Measurements from ENCODE around the gene CTDSP2. TPM values are rescaled to one million over a fixed set of nuclear protein-coding genes. Genes with fewer than 3 reads are reported as not detected.

Gene CTDSP2
- total RNA-seq, 1 donor from 2014 or later: 87.1 TPM

DNA sequence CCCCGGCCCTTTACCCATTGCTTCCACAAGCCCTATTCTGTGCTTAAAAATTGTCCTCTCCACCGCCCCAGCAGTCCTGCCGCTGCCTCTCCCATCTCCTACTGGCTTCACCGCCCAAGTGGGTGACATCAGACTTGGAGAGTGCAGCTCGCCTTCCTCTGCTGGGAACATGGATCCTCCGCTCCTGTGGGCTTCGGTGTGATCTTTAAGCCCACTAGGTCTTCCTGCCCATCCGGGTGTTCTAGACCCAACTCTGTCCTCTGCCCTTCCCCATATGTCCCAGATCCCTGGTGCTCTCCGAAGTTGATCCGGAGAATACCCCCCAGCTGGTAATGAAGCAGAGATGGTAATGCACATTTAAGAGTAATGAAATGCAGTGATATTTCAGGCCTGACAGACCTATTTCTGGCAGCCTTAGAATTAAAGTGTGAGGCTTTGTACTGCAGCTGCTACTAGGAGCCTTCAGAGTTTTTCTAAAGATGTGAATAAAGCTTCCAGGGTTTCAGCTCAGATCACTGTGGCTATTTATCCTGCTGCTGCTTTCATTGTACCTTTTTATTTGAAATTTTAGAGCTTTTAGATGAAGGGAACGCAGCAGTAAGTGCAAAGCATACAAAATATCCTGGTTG lies 22.9 kb upstream of the CTDSP2 start:
- Mint-ChIP-seq H3K9me3 (ENCODE audit: unreplicated experiment) (no peaks in the 10 kb centered on the region), H3K27ac (ENCODE audit: unreplicated experiment) (peak overlapping the region; percentile 38), H3K27me3 (ENCODE audit: low read depth, unreplicated experiment) (peaks cover 8% of the 10 kb centered on the region), H3K4me1 (ENCODE audit: low read depth, unreplicated experiment) (peaks cover 6% of the 10 kb centered on the region), H3K4me3 (ENCODE audit: unreplicated experiment) (no peak overlapping the region), H3K36me3 (ENCODE audit: low read depth, unreplicated experiment) (no peaks in the 10 kb centered on the region)
- no peak for TF ChIP-seq EZH2 (IDR thresholded peaks at IDR 0.05; ENCODE audit: insufficient read depth, low read length)
- TF ChIP-seq, protein P1, sequence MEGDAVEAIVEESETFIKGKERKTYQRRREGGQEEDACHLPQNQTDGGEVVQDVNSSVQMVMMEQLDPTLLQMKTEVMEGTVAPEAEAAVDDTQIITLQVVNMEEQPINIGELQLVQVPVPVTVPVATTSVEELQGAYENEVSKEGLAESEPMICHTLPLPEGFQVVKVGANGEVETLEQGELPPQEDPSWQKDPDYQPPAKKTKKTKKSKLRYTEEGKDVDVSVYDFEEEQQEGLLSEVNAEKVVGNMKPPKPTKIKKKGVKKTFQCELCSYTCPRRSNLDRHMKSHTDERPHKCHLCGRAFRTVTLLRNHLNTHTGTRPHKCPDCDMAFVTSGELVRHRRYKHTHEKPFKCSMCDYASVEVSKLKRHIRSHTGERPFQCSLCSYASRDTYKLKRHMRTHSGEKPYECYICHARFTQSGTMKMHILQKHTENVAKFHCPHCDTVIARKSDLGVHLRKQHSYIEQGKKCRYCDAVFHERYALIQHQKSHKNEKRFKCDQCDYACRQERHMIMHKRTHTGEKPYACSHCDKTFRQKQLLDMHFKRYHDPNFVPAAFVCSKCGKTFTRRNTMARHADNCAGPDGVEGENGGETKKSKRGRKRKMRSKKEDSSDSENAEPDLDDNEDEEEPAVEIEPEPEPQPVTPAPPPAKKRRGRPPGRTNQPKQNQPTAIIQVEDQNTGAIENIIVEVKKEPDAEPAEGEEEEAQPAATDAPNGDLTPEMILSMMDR (IDR thresholded peaks at IDR 0.05; ENCODE audit: insufficient read depth, low read depth, low read length): no peak
- Histone ChIP-seq H3K4me1 (ENCODE audit: insufficient read depth, low read length) (peaks cover 12% of the 10 kb centered on the region), H3K27ac (ENCODE audit: low read depth, low read length) (no peak overlapping the region), H4K20me1 (ENCODE audit: insufficient read depth, low read length) (no peaks in the 10 kb centered on the region), H3K36me3 (ENCODE audit: insufficient read depth, low read length) (no peaks in the 10 kb centered on the region), H3K9me3 (ENCODE audit: insufficient read depth, low read depth, low read length) (no peaks in the 10 kb centered on the region), H3K9ac (ENCODE audit: low read length) (no peak overlapping the region), H3K79me2 (ENCODE audit: insufficient read depth, low read length) (no peaks in the 10 kb centered on the region), H2AFZ (ENCODE audit: low read depth, low read length) (peak overlapping the region; percentile 64), H3K4me2 (ENCODE audit: low read length) (no peak overlapping the region), H3K4me3 (ENCODE audit: insufficient read depth, low read depth, low read length) (no peak overlapping the region), H3K27me3 (ENCODE audit: insufficient read depth, low read length) (no peaks in the 10 kb centered on the region)
- FAIRE-seq (no peak), DNase-seq (ENCODE audit: low read depth) (no peak)

DNA sequence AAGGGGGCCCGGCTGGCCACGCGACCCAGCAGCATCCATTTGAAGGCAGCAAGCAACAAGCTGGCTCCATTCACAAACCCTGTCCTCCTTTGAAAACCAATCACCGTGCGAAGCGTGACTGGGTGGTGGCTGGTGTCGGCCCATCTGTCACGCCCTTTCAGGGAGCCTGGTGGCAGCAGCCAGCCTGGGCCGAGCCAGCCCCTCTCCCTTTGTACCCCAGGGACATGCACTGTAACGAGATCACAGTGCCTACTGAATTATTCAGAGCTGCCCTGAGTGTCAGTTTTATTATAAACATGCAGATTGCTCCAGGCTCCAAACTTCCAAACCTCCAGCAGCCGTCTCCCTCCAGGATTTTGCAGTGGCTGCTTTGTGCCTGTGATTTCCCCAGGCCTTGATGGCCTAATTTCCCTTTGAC lies 22.3 kb upstream of the CTDSP2 start:
- H3K36me3 ChIP-seq (ENCODE audit: insufficient read depth, low read length): no peaks in the 10 kb centered on the region
- DNase-seq (ENCODE audit: low read depth) (no peak), FAIRE-seq (no peak)
- no peak overlapping the region for H3K4me3 ChIP-seq (ENCODE audit: insufficient read depth, low read depth, low read length)
- no peaks in the 10 kb centered on the region for H3K9me3 Mint-ChIP-seq (ENCODE audit: unreplicated experiment)
- H3K9me3 ChIP-seq (ENCODE audit: insufficient read depth, low read depth, low read length): no peaks in the 10 kb centered on the region
- no peak overlapping the region for H3K27ac ChIP-seq (ENCODE audit: low read depth, low read length)
- H3K27me3 Mint-ChIP-seq (ENCODE audit: low read depth, unreplicated experiment): peaks cover 8% of the 10 kb centered on the region
- H3K4me1 Mint-ChIP-seq (ENCODE audit: low read depth, unreplicated experiment): peaks cover 6% of the 10 kb centered on the region
- peak overlapping the region; percentile 38 for H3K27ac Mint-ChIP-seq (ENCODE audit: unreplicated experiment)
- no peak for TF ChIP-seq EZH2 (IDR thresholded peaks at IDR 0.05; ENCODE audit: insufficient read depth, low read length)
- TF ChIP-seq, protein P1 (IDR thresholded peaks at IDR 0.05; ENCODE audit: insufficient read depth, low read depth, low read length): no peak
- H3K9ac ChIP-seq (ENCODE audit: low read length): no peak overlapping the region
- peaks cover 16% of the 10 kb centered on the region for H3K4me1 ChIP-seq (ENCODE audit: insufficient read depth, low read length)
- H3K4me2 ChIP-seq (ENCODE audit: low read length): no peak overlapping the region
- no peak overlapping the region for H3K4me3 Mint-ChIP-seq (ENCODE audit: unreplicated experiment)
- no peaks in the 10 kb centered on the region for H3K27me3 ChIP-seq (ENCODE audit: insufficient read depth, low read length)
- no peaks in the 10 kb centered on the region for H3K36me3 Mint-ChIP-seq (ENCODE audit: low read depth, unreplicated experiment)
- H2AFZ ChIP-seq (ENCODE audit: low read depth, low read length): peak overlapping the region; percentile 64
- no peaks in the 10 kb centered on the region for H3K79me2 ChIP-seq (ENCODE audit: insufficient read depth, low read length)
- no peaks in the 10 kb centered on the region for H4K20me1 ChIP-seq (ENCODE audit: insufficient read depth, low read length)

GRCh38 chr12:57868221-57868620 lies 21.7 kb upstream of the CTDSP2 start:
- peaks cover 11% of the 10 kb centered on the region for H3K4me1 Mint-ChIP-seq (ENCODE audit: low read depth, unreplicated experiment)
- H3K4me3 Mint-ChIP-seq (ENCODE audit: unreplicated experiment): no peak overlapping the region
- DNase-seq (ENCODE audit: low read depth): no peak
- H4K20me1 ChIP-seq (ENCODE audit: insufficient read depth, low read length): no peaks in the 10 kb centered on the region
- no peaks in the 10 kb centered on the region for H3K79me2 ChIP-seq (ENCODE audit: insufficient read depth, low read length)
- H3K27ac ChIP-seq (ENCODE audit: low read depth, low read length): no peak overlapping the region
- TF ChIP-seq EZH2 (IDR thresholded peaks at IDR 0.05; ENCODE audit: insufficient read depth, low read length): no peak
- no peak overlapping the region for H3K27ac Mint-ChIP-seq (ENCODE audit: unreplicated experiment)
- H3K27me3 Mint-ChIP-seq (ENCODE audit: low read depth, unreplicated experiment): peaks cover 8% of the 10 kb centered on the region
- no peaks in the 10 kb centered on the region for H3K9me3 ChIP-seq (ENCODE audit: insufficient read depth, low read depth, low read length)
- no peaks in the 10 kb centered on the region for H3K27me3 ChIP-seq (ENCODE audit: insufficient read depth, low read length)
- H2AFZ ChIP-seq (ENCODE audit: low read depth, low read length): no peak overlapping the region
- H3K36me3 ChIP-seq (ENCODE audit: insufficient read depth, low read length): no peaks in the 10 kb centered on the region
- H3K4me1 ChIP-seq (ENCODE audit: insufficient read depth, low read length): peaks cover 16% of the 10 kb centered on the region
- H3K9me3 Mint-ChIP-seq (ENCODE audit: unreplicated experiment): no peaks in the 10 kb centered on the region
- no peak for FAIRE-seq
- no peak overlapping the region for H3K9ac ChIP-seq (ENCODE audit: low read length)
- no peaks in the 10 kb centered on the region for H3K36me3 Mint-ChIP-seq (ENCODE audit: low read depth, unreplicated experiment)
- H3K4me2 ChIP-seq (ENCODE audit: low read length): no peak overlapping the region
- H3K4me3 ChIP-seq (ENCODE audit: insufficient read depth, low read depth, low read length): no peak overlapping the region
